22Rv1 (cell line): Measurements from ENCODE around the gene C6orf89.

Source experiments
- H3K27ac ChIP-seq: fragments of 450-650 bp; 2 replicates; pipeline ENCODE4 v1.5.1; 2017
- CTCF ChIP-seq: fragments of 450-650 bp; IDR thresholded peaks from 2 replicates; pipeline ENCODE4 v1.5.1; 2017; ENCODE audit warnings: mild to moderate bottlenecking
- ZFX ChIP-seq: fragments of 450-650 bp; IDR thresholded peaks from 2 replicates; pipeline ENCODE4 v1.6.1; 2017; ENCODE audit warnings: antibody characterized with exemption, borderline replicate concordance

Gene C6orf89

DNA sequence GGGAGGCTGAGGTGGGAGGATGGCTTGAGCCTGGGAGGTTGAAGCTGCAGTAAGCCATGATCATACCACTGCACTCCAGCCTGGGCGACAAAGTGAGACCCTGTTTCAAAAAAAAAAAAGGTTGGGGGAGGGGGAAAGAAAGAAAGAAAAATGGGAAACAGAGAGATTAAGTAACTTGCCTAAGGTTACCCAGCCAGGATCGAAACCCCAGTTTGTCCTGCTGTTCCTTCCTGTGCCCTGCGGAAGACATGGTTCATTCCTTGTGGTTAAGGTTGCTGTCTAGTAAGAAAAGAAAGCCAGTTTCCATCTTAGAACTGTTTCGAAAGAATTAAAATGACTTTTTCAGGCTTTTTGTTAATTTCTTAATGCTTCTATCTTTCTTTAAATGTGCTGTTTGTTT, 29.8 kb downstream of the C6orf89 start:
- no peak overlapping the region for H3K27ac ChIP-seq
- TF ChIP-seq ZFX = no peak
- TF ChIP-seq CTCF = no peak

GRCh38 chr6:36916126-36916525, 30.4 kb downstream of the C6orf89 start:
- no peak overlapping the region for H3K27ac ChIP-seq

GRCh38 chr6:36917541-36918193, 31.9 kb downstream of the C6orf89 start:
- no peak overlapping the region for H3K27ac ChIP-seq
- TF ChIP-seq CTCF = no peak
- no peak for TF ChIP-seq ZFX

More at GRCh38 chr6:36916126-36916525, 30.4 kb downstream of the C6orf89 start:
- TF ChIP-seq ZFX (no peak), CTCF (no peak)

GRCh38 chr6:36920049-36920448, 34.3 kb downstream of the C6orf89 start:
- H3K27ac ChIP-seq = no peak overlapping the region
- TF ChIP-seq ZFX = no peak

DNA sequence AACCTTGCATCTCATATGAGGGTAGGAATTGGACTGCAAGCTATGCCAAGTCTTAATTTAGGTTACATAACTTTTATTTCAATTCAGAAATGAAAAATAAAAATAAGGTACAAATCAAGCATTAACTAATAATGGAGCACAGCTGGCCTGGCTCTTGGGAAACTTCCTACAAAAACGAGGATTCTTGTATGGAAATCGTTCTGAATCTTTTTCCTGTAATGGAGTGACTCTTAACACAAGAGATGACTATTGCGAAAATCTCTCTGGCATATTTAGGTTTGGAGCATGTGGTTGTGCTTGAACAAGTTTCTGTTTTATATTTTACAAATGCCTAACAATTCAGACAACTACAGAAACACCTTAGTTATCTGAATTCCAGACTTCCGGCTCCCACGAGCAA, 34.8 kb downstream of the C6orf89 start:
- no peak overlapping the region for H3K27ac ChIP-seq
- TF ChIP-seq ZFX (no peak), CTCF (no peak)

DNA sequence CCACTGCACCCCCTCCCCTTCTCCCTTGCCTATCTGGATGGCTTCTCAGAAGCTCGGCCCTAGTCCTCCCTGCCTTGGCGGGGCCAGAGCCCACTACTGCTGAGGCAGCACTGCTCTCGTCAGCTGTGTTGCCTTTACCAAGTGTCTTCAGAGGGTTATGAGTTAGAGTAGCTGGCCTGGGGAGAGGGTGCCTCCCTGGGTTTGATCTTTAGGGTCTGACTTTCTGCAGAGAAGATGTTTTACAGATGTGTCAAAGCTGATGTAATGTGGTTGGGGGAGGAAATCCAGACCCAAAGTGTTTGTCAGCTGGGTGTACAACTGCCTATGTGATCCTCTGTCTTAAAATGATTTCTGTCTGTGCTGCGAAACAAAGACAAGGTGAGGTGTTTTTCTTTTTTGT, 38.4 kb downstream of the C6orf89 start:
- no peak overlapping the region for H3K27ac ChIP-seq
- TF ChIP-seq ZFX = no peak
- TF ChIP-seq CTCF = no peak

DNA sequence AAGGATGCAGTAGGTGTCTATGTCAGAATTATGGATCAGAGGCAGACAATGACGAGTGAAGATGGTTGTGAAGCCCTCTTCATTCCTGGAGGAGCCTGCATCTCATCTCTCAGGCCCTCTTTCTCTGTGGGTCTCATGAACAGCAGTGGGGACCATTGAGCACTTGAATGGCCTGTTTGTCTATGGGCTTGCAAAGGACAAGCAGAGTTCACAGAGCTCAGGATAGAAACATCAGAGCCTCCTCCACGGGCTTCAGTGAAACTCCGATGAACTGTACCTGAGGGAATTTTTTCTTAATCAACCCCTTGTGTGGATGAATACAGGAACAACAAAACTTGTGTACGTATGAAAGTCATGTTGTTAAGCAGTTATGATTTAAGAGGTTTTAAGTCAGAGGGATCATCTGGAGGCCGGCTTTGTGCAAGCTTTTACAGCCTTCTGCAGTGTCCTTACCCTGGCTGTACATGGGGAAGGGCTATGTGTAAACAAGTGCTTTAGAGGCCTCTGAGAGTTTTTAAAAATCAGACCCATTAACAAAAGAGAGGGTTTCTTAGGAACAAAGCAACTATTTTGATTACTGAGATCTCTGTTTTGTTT, 39.1 kb downstream of the C6orf89 start:
- no peak for TF ChIP-seq ZFX
- TF ChIP-seq CTCF = no peak
- H3K27ac ChIP-seq = no peak overlapping the region
